Panc1 (cell line): Measurements from ENCODE around the gene BCO1. TPM values are rescaled to one million over a fixed set of nuclear protein-coding genes. Genes with fewer than 3 reads are reported as not detected.

Experiments used
- ATAC-seq: fragments of 200-7000 bp; cut with Tn5 transposase; 2 replicates; pipeline ENCODE4 v1.9.1; 2020; ENCODE audit warnings: mild to moderate bottlenecking, moderate library complexity
- BruUV-seq: library from RNA; stranded (reverse); fragments of 400-500 nt; replicated peaks from 2 replicates; lab custom pipeline; 2021; lab: Mats Ljungman, UMichigan
- CTCF ChIA-PET: fragments of 300-600 bp; sonication (Branson Sonifier 250); formaldehyde crosslinking; loops from one replicate; lab custom pipeline; 2022; ENCODE audit warnings: antibody characterized with exemption; lab: Charles Lee
- POLR2A ChIA-PET: fragments of 300-600 bp; sonication (Branson Sonifier 250); formaldehyde crosslinking; loops from one replicate; lab custom pipeline; 2022; ENCODE audit warnings: antibody characterized with exemption; lab: Charles Lee
- DNase-seq: peaks from one replicate; pipeline ENCODE4 v3.0.0-alpha.2; 2010; ENCODE audit warnings: low read depth, low spot score
- H3K27ac ChIP-seq: 2 replicates; pipeline ENCODE4 v1.5.1; 2011; ENCODE audit warnings: mild to moderate bottlenecking, low read length, inconsistent platforms
- H3K27me3 ChIP-seq: fragments of 200-500 bp; sonication (Bioruptor generic); 2 replicates; pipeline ENCODE4 v1.6.0; 2014; ENCODE audit warnings: low read length, inconsistent platforms; ENCODE audit not compliant: control insufficient read depth, insufficient read depth
- H3K36me3 ChIP-seq: fragments of 200-500 bp; sonication (Bioruptor generic); 2 replicates; pipeline ENCODE4 v1.5.1; 2014; ENCODE audit warnings: inconsistent platforms, mild to moderate bottlenecking, low read length, moderate library complexity; ENCODE audit not compliant: control insufficient read depth, insufficient read depth
- H3K4me1 ChIP-seq: 2 replicates; pipeline ENCODE4 v1.5.1; 2011; ENCODE audit warnings: inconsistent platforms, mild to moderate bottlenecking, low read length, moderate library complexity; ENCODE audit not compliant: control insufficient read depth, insufficient read depth
- H3K4me3 ChIP-seq, 2 experiments: 2 replicates each; pipeline ENCODE4 v1.5.1; 2011 to 2012; ENCODE audit warnings: low read depth in 2 of 2, low read length in 2 of 2, mild to moderate bottlenecking in 2 of 2, inconsistent platforms in 1 of 2, moderate library complexity in 1 of 2
- H3K9me3 ChIP-seq: fragments of 200-500 bp; sonication (Bioruptor generic); 2 replicates; pipeline ENCODE4 v1.5.1; 2014; ENCODE audit warnings: low read depth, mild to moderate bottlenecking, inconsistent platforms, low read length, moderate library complexity; ENCODE audit not compliant: control insufficient read depth, insufficient read depth
- POLR2AphosphoS5 ChIP-seq: IDR thresholded peaks from 2 replicates; pipeline ENCODE4 v1.6.1; 2012; ENCODE audit warnings: mild to moderate bottlenecking, low read depth, low read length, moderate library complexity
- SIN3A ChIP-seq: IDR thresholded peaks from 2 replicates; pipeline ENCODE4 v1.6.1; 2012; ENCODE audit warnings: low read depth, mild to moderate bottlenecking, low read length, moderate library complexity, borderline replicate concordance; ENCODE audit not compliant: insufficient read depth
- TCF7L2 ChIP-seq: IDR thresholded peaks from 2 replicates; pipeline ENCODE4 v1.6.1; 2011; ENCODE audit warnings: mild to moderate bottlenecking, low read depth, low read length, inconsistent platforms
- in situ Hi-C: cut with HindIII; loops from 2 replicates; pipeline ENCODE4 v1.10.0; 2016; ENCODE audit warnings: low sequenced_read_pairs, low pct_unique_long_range_greater_than_20kb
- intact Hi-C: fragments of 100-400 bp; cut with micrococcal nuclease; formaldehyde crosslinking; loops from one replicate; pipeline ENCODE4 v1.10.0; 2022; ENCODE audit not compliant: unreplicated experiment
- total RNA-seq: library from RNA; stranded (reverse); gene quantifications from one replicate; pipeline ENCODE4 v1.2.1, GENCODE V29; 2021; ENCODE audit not compliant: unreplicated experiment
- TF ChIP-seq, protein P1 (sequence below): fragments of 450-650 bp; IDR thresholded peaks from 2 replicates; pipeline ENCODE4 v1.5.1; 2017; ENCODE audit warnings: mild to moderate bottlenecking
- TF ChIP-seq, protein P2 (sequence below), 2 experiments: IDR thresholded peaks; 2 replicates each; pipeline ENCODE4 v1.6.1; 2011 to 2012; ENCODE audit warnings: low read depth in 2 of 2, control low read depth in 1 of 2, low read length in 1 of 2, mild to moderate bottlenecking in 1 of 2, moderate library complexity in 1 of 2; ENCODE audit not compliant: insufficient read depth in 1 of 2

Gene BCO1
- total RNA-seq, 1 experiment from 2014 or later: not detected

DNA sequence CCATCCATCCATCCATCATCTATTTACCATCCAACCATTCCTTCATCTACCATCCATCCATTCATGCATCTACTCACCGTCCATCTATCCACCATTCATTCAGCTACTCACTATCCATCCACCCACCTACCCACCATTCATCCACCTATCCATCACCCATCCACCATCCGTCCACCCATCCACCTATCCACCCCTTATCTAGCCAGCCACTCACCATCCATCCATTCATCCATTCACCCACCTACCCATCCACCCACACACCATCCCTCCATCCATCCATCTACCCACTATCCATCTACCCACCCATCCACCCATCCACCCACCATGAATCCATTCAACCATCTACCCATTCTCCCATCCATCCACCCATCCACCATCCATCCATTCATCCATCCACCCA lies 26.6 kb downstream of the BCO1 start:
- intact Hi-C loops: no loop called here
- no peak for ATAC-seq
- DNase-seq: no peak
- POLR2A ChIA-PET: no interaction called here
- TF ChIP-seq, protein P1, sequence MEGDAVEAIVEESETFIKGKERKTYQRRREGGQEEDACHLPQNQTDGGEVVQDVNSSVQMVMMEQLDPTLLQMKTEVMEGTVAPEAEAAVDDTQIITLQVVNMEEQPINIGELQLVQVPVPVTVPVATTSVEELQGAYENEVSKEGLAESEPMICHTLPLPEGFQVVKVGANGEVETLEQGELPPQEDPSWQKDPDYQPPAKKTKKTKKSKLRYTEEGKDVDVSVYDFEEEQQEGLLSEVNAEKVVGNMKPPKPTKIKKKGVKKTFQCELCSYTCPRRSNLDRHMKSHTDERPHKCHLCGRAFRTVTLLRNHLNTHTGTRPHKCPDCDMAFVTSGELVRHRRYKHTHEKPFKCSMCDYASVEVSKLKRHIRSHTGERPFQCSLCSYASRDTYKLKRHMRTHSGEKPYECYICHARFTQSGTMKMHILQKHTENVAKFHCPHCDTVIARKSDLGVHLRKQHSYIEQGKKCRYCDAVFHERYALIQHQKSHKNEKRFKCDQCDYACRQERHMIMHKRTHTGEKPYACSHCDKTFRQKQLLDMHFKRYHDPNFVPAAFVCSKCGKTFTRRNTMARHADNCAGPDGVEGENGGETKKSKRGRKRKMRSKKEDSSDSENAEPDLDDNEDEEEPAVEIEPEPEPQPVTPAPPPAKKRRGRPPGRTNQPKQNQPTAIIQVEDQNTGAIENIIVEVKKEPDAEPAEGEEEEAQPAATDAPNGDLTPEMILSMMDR: no peak
- TF ChIP-seq, protein P2, sequence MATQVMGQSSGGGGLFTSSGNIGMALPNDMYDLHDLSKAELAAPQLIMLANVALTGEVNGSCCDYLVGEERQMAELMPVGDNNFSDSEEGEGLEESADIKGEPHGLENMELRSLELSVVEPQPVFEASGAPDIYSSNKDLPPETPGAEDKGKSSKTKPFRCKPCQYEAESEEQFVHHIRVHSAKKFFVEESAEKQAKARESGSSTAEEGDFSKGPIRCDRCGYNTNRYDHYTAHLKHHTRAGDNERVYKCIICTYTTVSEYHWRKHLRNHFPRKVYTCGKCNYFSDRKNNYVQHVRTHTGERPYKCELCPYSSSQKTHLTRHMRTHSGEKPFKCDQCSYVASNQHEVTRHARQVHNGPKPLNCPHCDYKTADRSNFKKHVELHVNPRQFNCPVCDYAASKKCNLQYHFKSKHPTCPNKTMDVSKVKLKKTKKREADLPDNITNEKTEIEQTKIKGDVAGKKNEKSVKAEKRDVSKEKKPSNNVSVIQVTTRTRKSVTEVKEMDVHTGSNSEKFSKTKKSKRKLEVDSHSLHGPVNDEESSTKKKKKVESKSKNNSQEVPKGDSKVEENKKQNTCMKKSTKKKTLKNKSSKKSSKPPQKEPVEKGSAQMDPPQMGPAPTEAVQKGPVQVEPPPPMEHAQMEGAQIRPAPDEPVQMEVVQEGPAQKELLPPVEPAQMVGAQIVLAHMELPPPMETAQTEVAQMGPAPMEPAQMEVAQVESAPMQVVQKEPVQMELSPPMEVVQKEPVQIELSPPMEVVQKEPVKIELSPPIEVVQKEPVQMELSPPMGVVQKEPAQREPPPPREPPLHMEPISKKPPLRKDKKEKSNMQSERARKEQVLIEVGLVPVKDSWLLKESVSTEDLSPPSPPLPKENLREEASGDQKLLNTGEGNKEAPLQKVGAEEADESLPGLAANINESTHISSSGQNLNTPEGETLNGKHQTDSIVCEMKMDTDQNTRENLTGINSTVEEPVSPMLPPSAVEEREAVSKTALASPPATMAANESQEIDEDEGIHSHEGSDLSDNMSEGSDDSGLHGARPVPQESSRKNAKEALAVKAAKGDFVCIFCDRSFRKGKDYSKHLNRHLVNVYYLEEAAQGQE (IDR thresholded peaks at IDR 0.05; ENCODE audit: insufficient read depth in 1 of 2, low read depth in 2 of 2, low read length in 1 of 2): no peak
- no peak for TF ChIP-seq POLR2AphosphoS5
- TF ChIP-seq SIN3A: no peak
- TF ChIP-seq TCF7L2: no peak
- H3K9me3 ChIP-seq: no peaks in the 10 kb centered on the region
- CTCF ChIA-PET: no interaction called here
- H3K27ac ChIP-seq: no peak overlapping the region
- H3K4me1 ChIP-seq: no peaks in the 10 kb centered on the region
- in situ Hi-C loops: no loop called here
- H3K27me3 ChIP-seq: no peaks in the 10 kb centered on the region
- no peak overlapping the region for H3K4me3 ChIP-seq
- BruUV-seq: no TSS peak
- no peaks in the 10 kb centered on the region for H3K36me3 ChIP-seq

DNA sequence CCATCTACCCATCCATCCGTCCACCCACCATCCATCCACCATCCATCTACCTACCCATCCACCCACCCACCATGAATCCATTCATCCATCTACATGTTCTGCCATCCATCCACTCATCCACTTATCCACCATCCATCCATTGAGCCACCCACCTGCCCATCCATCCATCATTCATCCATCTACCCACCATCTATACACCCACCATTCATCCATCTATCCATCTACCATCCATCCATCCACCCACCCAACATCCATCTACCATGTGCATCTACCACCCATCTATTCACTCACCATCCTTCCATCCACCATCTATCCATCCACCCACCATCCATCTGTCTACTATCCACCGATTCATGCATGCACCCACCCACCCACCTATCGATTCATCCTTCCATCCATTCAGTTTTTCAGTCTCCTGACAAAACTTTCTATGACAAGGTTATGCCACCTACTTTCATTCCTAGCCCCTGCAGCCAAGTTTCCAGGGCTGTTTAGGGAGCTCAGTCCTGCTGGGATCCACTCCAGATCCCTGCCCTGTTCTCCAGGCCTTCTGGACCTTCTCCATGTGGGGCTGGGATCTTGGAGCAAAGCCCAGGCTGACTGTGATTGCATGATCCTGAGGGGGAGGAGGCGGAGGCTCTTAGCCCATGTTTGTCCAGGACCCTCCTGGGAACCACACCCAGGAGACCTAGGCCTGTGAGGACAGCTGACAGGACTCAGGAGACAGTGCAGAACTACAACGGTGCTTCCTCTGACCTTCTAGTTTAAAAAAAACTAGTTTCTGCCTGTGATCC lies 27.4 kb downstream of the BCO1 start:
- ATAC-seq (no peak), DNase-seq (no peak)
- Histone ChIP-seq H3K27ac (no peak overlapping the region), H3K27me3 (no peaks in the 10 kb centered on the region), H3K4me3 (no peak overlapping the region), H3K36me3 (no peaks in the 10 kb centered on the region), H3K9me3 (no peaks in the 10 kb centered on the region), H3K4me1 (no peaks in the 10 kb centered on the region)
- in situ Hi-C loops: no loop called here
- intact Hi-C loops: no loop called here
- no TSS peak for BruUV-seq
- TF ChIP-seq POLR2AphosphoS5: no peak
- TF ChIP-seq TCF7L2: no peak
- no peak for TF ChIP-seq SIN3A
- TF ChIP-seq, protein P2 (IDR thresholded peaks at IDR 0.05; ENCODE audit: insufficient read depth in 1 of 2, low read depth in 2 of 2, low read length in 1 of 2): no peak
- TF ChIP-seq, protein P1: no peak
- ChIA-PET POLR2A (no interaction called here), CTCF (interaction anchor here (0.5 kb wide), 1 partner anchor 61 kb away, joined by 3 read pairs; no protein-coding TSS in a partner anchor)
